GM21737 (cell line): ENCODE results near the gene DOCK2.

Experiments
- ATAC-seq: cut with Tn5 transposase; IDR thresholded peaks from one replicate; pipeline ENCODE4 v1.9.1; 2021; ENCODE audit warnings: mild to moderate bottlenecking, moderate library complexity; ENCODE audit not compliant: unreplicated experiment

The DOCK2 gene

DNA sequence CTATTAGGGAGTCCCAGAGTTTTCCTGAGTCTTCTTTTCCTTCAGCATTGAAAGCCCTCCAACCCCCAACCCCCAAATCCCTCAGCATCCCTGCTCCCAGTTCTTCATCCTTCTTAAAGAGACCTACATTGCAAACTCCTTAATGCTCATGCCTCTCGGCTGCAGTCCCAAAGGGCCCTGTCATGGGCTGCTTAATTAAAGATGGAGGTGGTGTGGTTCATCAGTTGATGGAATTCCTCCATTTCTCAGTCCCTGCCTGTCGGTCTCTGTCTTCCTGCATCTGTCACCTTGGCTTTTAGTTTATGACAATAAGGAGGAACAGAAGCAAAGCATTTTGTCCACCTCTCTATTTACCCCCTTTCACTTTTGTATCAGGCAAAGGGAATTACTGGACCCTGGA lies 470.6 kb downstream of the DOCK2 start:
- ATAC-seq: no peak

- no peak for ATAC-seq
Observed at GRCh38 chr5:170108266-170108785, 471.3 kb downstream of the DOCK2 start.

- no peak for ATAC-seq
Observed at GRCh38 chr5:170109059-170110031, 472.3 kb downstream of the DOCK2 start.

- ATAC-seq: no peak
Observed at GRCh38 chr5:170110403-170111087, 473.5 kb downstream of the DOCK2 start.

DNA sequence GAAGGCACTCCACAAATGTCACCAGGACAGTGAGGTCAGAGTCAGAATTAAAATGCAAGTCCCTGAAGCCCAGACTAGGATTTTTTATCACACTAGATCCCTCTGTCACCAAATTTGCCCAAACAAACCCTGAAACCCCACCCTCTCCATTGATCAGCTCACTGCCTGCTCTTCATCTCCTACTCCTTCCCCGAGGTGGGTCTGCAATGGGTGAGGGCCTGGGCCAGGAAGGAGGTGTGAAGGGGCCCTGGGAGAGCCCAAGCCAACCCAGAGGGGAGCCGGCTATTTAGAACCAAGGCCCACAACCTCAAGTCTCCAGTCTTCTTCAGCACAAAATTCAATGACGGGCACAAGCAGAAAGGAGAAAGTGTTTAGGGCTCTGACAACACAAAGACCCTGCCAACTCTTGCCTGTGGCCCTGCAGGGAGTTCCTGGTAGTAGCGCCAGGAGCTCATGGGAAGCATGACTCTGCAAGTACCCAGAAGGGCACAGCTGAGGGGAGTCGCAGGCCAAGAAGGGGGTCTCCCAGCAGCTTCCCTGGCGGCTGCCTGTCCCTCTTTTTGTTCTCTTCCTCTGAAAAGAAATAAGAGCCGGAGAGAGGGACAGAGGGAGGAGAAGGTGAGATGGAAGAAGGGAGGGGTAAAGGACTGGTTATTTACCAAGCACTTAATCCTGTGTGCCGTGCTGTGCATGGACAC lies 474.2 kb downstream of the DOCK2 start:
- no peak for ATAC-seq

- ATAC-seq: no peak
Observed at GRCh38 chr5:170112876-170113521, 475.9 kb downstream of the DOCK2 start.

DNA sequence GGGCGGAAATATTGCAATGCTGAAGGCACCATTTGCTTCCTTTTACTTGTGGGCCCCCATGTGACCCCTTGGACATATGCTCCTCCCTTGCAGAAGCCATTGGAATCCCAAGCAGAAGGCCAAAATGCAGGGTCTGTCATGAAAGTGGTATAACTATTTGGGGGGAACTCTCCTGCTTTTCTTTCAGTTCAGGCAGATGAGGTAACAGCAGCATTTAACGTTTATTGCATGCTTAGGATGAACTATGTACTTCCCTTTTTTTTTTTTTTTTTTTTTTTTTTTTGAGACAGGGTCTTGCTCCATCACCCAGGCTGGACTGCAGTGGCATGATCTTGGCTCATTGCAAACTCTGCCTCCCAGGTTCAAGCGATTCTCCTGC lies 476.4 kb downstream of the DOCK2 start:
- ATAC-seq: no peak

- no peak for ATAC-seq
Observed at GRCh38 chr5:170114271-170114670, 477.2 kb downstream of the DOCK2 start.

GRCh38 chr5:170115925-170116324 lies 478.9 kb downstream of the DOCK2 start:
- no peak for ATAC-seq

- ATAC-seq: no peak
Observed at GRCh38 chr5:170117736-170118135, 480.7 kb downstream of the DOCK2 start.

DNA sequence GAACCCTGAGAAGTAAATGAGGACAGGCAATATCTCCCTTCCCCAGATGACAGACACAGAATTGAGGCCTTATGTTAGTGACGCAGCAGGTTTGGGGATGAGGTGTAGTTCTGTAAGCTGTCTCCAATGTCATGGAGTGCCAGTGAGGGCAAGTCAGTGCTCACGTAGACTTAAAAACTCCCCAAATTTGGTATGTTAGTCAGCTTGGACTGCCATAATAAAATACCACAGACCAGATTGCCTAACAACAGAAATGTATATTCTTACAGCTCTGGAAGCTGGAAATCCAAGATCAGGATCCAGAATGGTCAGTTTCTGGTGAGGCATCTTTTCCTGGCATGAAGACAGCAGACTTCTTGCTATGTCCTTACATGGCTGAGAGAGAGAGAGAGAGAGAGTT lies 483.5 kb downstream of the DOCK2 start:
- ATAC-seq: no peak

DNA sequence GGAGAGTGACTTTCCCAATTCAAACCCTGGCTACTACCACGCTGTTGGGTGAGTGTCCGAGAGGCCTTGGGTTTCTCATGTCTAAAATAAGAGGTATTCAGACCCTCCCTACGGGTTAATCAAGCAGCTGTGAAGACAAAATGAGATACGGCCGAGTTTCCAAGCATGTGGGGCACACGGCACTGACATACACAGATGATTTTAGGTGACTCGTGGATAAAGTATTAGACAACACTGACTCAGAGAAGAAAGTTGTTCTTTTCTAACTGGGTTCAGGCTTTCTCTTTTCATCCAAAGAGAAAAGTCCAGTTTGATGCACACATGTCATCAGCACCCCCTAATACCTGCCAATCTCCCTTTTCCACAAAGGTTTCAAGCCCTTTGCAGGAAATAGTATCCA lies 484.2 kb downstream of the DOCK2 start:
- no peak for ATAC-seq

- no peak for ATAC-seq
Observed at GRCh38 chr5:170126061-170126460, 489.0 kb downstream of the DOCK2 start.

DNA sequence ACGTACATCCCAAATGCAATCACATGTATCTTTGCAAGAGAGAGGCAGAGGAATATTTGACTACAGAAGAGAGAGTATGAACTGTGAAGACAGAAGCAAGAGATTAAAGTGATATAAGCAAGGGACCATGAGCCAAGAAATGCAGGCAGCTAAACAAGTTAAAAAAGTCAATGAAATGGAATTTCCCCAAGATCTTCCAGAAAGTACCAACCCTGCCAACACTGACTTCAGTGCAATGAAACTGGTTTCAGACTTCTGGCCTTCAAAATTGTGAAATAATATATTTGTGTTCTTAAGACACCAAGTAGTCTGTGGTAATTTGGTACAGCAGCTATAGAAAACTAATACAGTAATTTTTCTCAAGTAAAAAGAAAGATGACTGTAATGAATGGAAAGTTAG lies 489.6 kb downstream of the DOCK2 start:
- ATAC-seq: no peak

DNA sequence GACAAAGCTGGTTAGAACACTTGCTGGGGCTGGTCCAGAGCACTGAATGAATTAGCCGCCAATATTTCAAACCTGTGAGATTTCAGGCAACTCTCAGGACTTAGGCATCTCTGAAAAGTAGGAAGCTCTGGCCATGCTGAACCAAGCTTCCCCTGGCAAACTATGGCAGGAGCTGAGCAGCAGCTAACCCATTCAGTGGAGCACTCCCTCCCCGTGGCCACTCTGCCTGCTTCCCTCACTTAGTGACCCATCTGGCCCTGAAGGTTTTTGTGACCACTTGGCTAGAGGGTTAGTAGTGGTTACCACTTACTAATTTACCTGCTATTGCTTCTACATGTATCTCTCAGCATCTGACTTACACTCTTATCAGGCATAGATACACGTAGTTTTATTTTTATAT lies 494.2 kb downstream of the DOCK2 start:
- no peak for ATAC-seq

DNA sequence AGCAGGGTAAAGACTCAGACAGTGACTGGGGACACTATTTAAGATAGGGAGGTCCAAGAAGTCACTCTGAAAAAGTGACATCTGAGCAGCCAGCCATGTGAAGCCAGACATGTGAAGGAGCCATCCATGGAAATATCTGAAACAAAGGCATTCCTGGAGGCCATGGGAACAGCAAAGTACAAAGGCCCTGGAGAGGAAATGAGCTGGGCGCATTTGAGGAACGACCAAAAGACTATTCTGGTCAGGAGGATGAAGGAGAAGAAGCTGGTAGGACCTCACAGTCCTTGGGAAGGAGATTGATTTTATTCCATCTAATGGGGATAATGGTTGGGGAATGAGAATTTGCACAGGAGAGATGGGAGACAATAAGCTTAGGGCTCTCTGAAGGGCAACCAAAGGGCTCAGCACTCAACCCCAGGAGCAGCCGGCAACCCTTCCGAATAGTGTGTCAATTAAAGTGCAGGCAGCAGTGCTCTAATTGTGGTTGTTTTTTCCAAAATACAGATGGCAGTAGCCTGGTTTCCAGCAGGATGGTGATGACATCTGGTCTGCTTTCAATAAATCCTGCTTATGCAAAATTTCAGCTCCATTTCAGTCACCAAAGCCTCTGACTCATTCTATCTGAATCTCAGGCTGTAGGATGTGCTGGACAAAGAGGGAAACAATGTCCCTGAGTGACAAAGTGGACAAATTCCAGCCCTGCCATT lies 495.3 kb downstream of the DOCK2 start:
- ATAC-seq: no peak
